K562 (cell line): ENCODE results near the gene SECISBP2. TPM values are rescaled to one million over a fixed set of nuclear protein-coding genes. Genes with fewer than 3 reads are reported as not detected.
A peak's percentile ranks its signal among the peaks of the same experiment; 100 is the strongest.

Source experiments
- ATAC-seq: fragments of 200-7000 bp; cut with Tn5 transposase; 3 replicates; pipeline ENCODE4 v1.9.1; 2020; ENCODE audit warnings: moderate library complexity
- BruUV-seq: library from RNA; stranded (reverse); fragments of 400-500 nt; replicated peaks from 2 replicates; lab custom pipeline; 2021; lab: Mats Ljungman, UMichigan
- CTCF ChIA-PET: fragments of 300-600 bp; formaldehyde crosslinking; extraction: SDS; loops from one replicate; lab custom pipeline; 2021; ENCODE audit warnings: low intra/inter-chr PET ratio; lab: Yijun Ruan, JAX
- POLR2A ChIA-PET: fragments of 300-600, 350-650 bp; sonication (Branson Sonifier 250); formaldehyde crosslinking; extraction: SDS; loops from one replicate; lab custom pipeline; 2021; ENCODE audit warnings: antibody characterized with exemption, inconsistent platforms; lab: Yijun Ruan, JAX
- DNase-seq, 4 experiments: peaks; one replicate each; pipeline versions ENCODE4 v3.0.0 to v3.0.0-alpha.2; 2011 to 2018; ENCODE audit warnings: low spot score in 3 of 4, mixed read lengths in 3 of 4; ENCODE audit errors: extremely low read depth in 1 of 4
- FAIRE-seq: peaks from 2 replicates; lab custom pipeline; 2011; peaks lifted over from hg19 to GRCh38; lab: Jason Lieb, UNC
- H2AFZ ChIP-seq: 2 replicates; pipeline ENCODE4 v1.6.0; 2011; ENCODE audit warnings: low read depth, low read length, control low read depth, inconsistent platforms
- H3K27ac ChIP-seq: fragments of 200-600 bp; 3 replicates; pipeline ENCODE4 v1.8.0; 2011; ENCODE audit warnings: low read depth, mild to moderate bottlenecking, control low read depth, inconsistent platforms, low read length, moderate library complexity, mixed read lengths; ENCODE audit errors: extremely low read depth
- H3K27me3 ChIP-seq, 2 experiments: fragments of 300-600 bp in 1 of 2; 2 replicates in 1 of 2; 3 replicates in 1 of 2; pipeline versions ENCODE4 v1.6.0 to v1.8.0; 2011; ENCODE audit warnings: inconsistent platforms in 2 of 2, low read length in 2 of 2, mild to moderate bottlenecking in 1 of 2, mixed read lengths in 1 of 2, moderate library complexity in 1 of 2; ENCODE audit not compliant: control insufficient read depth in 2 of 2, insufficient read depth in 2 of 2
- H3K36me3 ChIP-seq: fragments of 300-600 bp; 3 replicates; pipeline ENCODE4 v1.8.0; 2011; ENCODE audit warnings: mild to moderate bottlenecking, low read length, inconsistent platforms; ENCODE audit not compliant: control insufficient read depth, insufficient read depth
- H3K4me1 ChIP-seq, 2 experiments: fragments of 200-600 bp in 1 of 2; replicated peaks in 1 of 2; 2 replicates in 1 of 2; 3 replicates in 1 of 2; pipeline versions ENCODE4 v1.5.1 to v1.8.0; 2011; ENCODE audit warnings: inconsistent platforms in 2 of 2, low read length in 2 of 2, mild to moderate bottlenecking in 1 of 2, mixed read lengths in 1 of 2, moderate library complexity in 1 of 2; ENCODE audit not compliant: control insufficient read depth in 2 of 2, insufficient read depth in 2 of 2
- H3K4me2 ChIP-seq: 2 replicates; pipeline ENCODE4 v1.6.1; 2011; ENCODE audit warnings: low read length, control low read depth, inconsistent platforms, mixed read lengths; ENCODE audit not compliant: insufficient read depth
- H3K4me3 ChIP-seq: fragments of 200-600 bp; sonication (generic), shearing (Covaris generic); 2 replicates; pipeline ENCODE4 v1.5.1; 2016; ENCODE audit warnings: control low read depth, inconsistent platforms
- H3K79me2 ChIP-seq: fragments of 200-600 bp; 3 replicates; pipeline ENCODE4 v1.8.0; 2011; ENCODE audit warnings: low read length, inconsistent platforms; ENCODE audit not compliant: control insufficient read depth, insufficient read depth
- H3K9ac ChIP-seq, 2 experiments: 2 replicates each; pipeline versions ENCODE4 v1.6.0 to v1.6.1; 2011; ENCODE audit warnings: low read depth in 2 of 2, low read length in 2 of 2, control low read depth in 1 of 2, inconsistent platforms in 1 of 2, mild to moderate bottlenecking in 1 of 2, mixed read lengths in 1 of 2; ENCODE audit not compliant: insufficient read depth in 1 of 2
- H3K9me1 ChIP-seq: one replicate; pipeline ENCODE4 v1.6.0; 2011; ENCODE audit warnings: inconsistent platforms, mild to moderate bottlenecking, low read length, moderate library complexity; ENCODE audit not compliant: control insufficient read depth, insufficient read depth
- H3K9me3 ChIP-seq: replicated peaks from 2 replicates; pipeline ENCODE4 v1.5.1; 2011; ENCODE audit warnings: low read depth, low read length, inconsistent platforms; ENCODE audit not compliant: control insufficient read depth, insufficient read depth
- H4K20me1 ChIP-seq: replicated peaks from 2 replicates; pipeline ENCODE4 v1.6.1; 2011; ENCODE audit warnings: low read length, inconsistent platforms, mixed read lengths; ENCODE audit not compliant: control insufficient read depth, insufficient read depth
- CBX1 ChIP-seq: sonication (generic); IDR thresholded peaks from 2 replicates; pipeline ENCODE4 v1.6.1; 2016; ENCODE audit warnings: antibody characterized with exemption, low read depth, mild to moderate bottlenecking
- CLOCK ChIP-seq: fragments of 250-450 bp; sonication (Bioruptor Pico); IDR thresholded peaks from 2 replicates; pipeline ENCODE4 v1.4.0; 2020; ENCODE audit warnings: mild to moderate bottlenecking, moderate library complexity, borderline replicate concordance
- DEAF1 ChIP-seq: fragments of 450-650 bp; formaldehyde crosslinking; IDR thresholded peaks from 2 replicates; pipeline ENCODE4 v1.4.0; 2020; ENCODE audit warnings: mild to moderate bottlenecking, moderate library complexity
- MAFG ChIP-seq: fragments of 450-650 bp; conservative IDR thresholded peaks from 2 replicates; pipeline ENCODE4 v1.6.1; 2016; ENCODE audit warnings: missing genetic modification characterization, missing compliant biosample characterization
- MAFK ChIP-seq: IDR thresholded peaks from 2 replicates; pipeline ENCODE4 v1.6.1; 2011; ENCODE audit warnings: low read length, improper control_type of control experiment
- MCM3 ChIP-seq: fragments of 450-650 bp; IDR thresholded peaks from 2 replicates; pipeline ENCODE4 v1.6.1; 2016
- NFE2L1 ChIP-seq: fragments of 450-650 bp; IDR thresholded peaks from 2 replicates; pipeline ENCODE4 v1.6.1; 2016; ENCODE audit warnings: missing genetic modification characterization, low read depth, mild to moderate bottlenecking, missing compliant biosample characterization, moderate library complexity, borderline replicate concordance
- SLC30A9 ChIP-seq: fragments of 250-450 bp; sonication (Bioruptor Pico); IDR thresholded peaks from 2 replicates; pipeline ENCODE4 v1.8.0; 2022; ENCODE audit warnings: mild to moderate bottlenecking, moderate library complexity
- TFE3 ChIP-seq: fragments of 450-650 bp; formaldehyde crosslinking; IDR thresholded peaks from 2 replicates; pipeline ENCODE4 v1.4.0; 2020; ENCODE audit warnings: mild to moderate bottlenecking, mixed read lengths
- U2AF1 ChIP-seq: fragments of 200-400 bp; formaldehyde crosslinking; optimal IDR thresholded peaks from 2 replicates; pipeline ENCODE3; 2017; ENCODE audit warnings: mild to moderate bottlenecking, low read depth, low read length, moderate library complexity
- ZBTB7A ChIP-seq: IDR thresholded peaks from 2 replicates; pipeline ENCODE4 v1.6.1; 2011; ENCODE audit warnings: low read depth, mild to moderate bottlenecking, low read length, moderate library complexity, borderline replicate concordance; ENCODE audit not compliant: control insufficient read depth
- ZNF146 ChIP-seq: IDR thresholded peaks from one replicate; pipeline ENCODE4 v1.6.1; 2018; ENCODE audit warnings: missing compliant biosample characterization; ENCODE audit not compliant: unreplicated experiment
- ZNF175 ChIP-seq: fragments of 200-800 bp; sonication (Bioruptor generic); IDR thresholded peaks from 2 replicates; pipeline ENCODE4 v1.6.1; 2016; ENCODE audit warnings: low read depth, mild to moderate bottlenecking, missing genetic modification characterization, missing compliant biosample characterization
- ZNF316 ChIP-seq: fragments of 450-650 bp; IDR thresholded peaks from 2 replicates; pipeline ENCODE4 v1.6.1; 2016
- WGBS: fragments of 100-300 bp; shearing (Covaris generic); methylation state at CpG from one replicate; pipeline ENCODE4 v1.1.6; 2016; ENCODE audit warnings: low coverage, mixed read lengths; ENCODE audit not compliant: insufficient coverage; ENCODE audit errors: missing lambda C conversion rate; 5-methylcytosine and 5-hydroxymethylcytosine counted together
- in situ Hi-C: fragments of 300-500 bp; cut with MboI; formaldehyde crosslinking; loops from 4 replicates; pipeline ENCODE4 v1.15.0; 2018; ENCODE audit warnings: inconsistent platforms, mixed read lengths
- intact Hi-C: fragments of 100-400 bp; cut with micrococcal nuclease; formaldehyde crosslinking; loops from 2 replicates; pipeline ENCODE4 v1.14.2; 2022
- polyA plus RNA-seq, 8 experiments: library from polyadenylated mRNA; depleted of rRNA in 4 of 8; stranded (reverse) in 5 of 8; unstranded in 3 of 8; fragments of >200 nt; fragmentation: Nextera tagmentation in 2 of 8; fragmentation: Illumina TruSeq in 1 of 8; extraction: Ambion mirVana in 2 of 8; extraction: Trizol in 1 of 8; gene quantifications; 2 replicates each; pipeline versions ENCODE4 v1.2.1 to v1.2.3, GENCODE V29; 2011 to 2014; ENCODE audit warnings: inconsistent platforms in 1 of 8, missing spikeins in 1 of 8
- total RNA-seq, 7 experiments: library from RNA; depleted of rRNA in 6 of 7; stranded (reverse); fragments of >200 nt in 6 of 7; fragmentation: Illumina TruSeq in 2 of 7; extraction: Trizol in 2 of 7; gene quantifications; 2 replicates each; pipeline versions ENCODE4 v1.2.1 to v1.2.3, GENCODE V29; 2011 to 2021; ENCODE audit warnings: low replicate concordance in 1 of 7

SECISBP2 gene
- total and polyA plus RNA-seq, 9 of the 15 experiments (the other 6 are each of a cell fraction or from before 2014, with no cell fraction given), result 3.2 to 41.6 (median 26.1) TPM

GRCh38 chr9:89342213-89342612, 23.9 kb downstream of the SECISBP2 start:
- H2AFZ ChIP-seq, result peak overlapping the region; percentile 56; the same call in 1 of the 2 replicates
- H3K36me3 ChIP-seq, result peaks cover 83% of the 10 kb centered on the region
- no peak overlapping the region for H3K4me2 ChIP-seq
- FAIRE-seq (peak; percentile 65), ATAC-seq (peak; percentile 66), DNase-seq (peak in 3 of 4 experiments; percentile 17 to 30 (median 28))
- H4K20me1 ChIP-seq, result no peaks in the 10 kb centered on the region
- no peaks in the 10 kb centered on the region for H3K9me3 ChIP-seq
- H3K4me1 ChIP-seq, result peaks cover 0 to 2% of the 10 kb centered on the region in 2 experiments; a peak in 2 of 5 replicates
- H3K27me3 ChIP-seq, result no peaks in the 10 kb centered on the region
- CTCF ChIA-PET, result no interaction called here
- H3K9ac ChIP-seq, result no peak overlapping the region
- in situ Hi-C loops (no loop called here), intact Hi-C loops (no loop called here)
- no peaks in the 10 kb centered on the region for H3K79me2 ChIP-seq
- BruUV-seq, result no TSS peak
- no peak overlapping the region for H3K4me3 ChIP-seq
- peak overlapping the region; percentile 40; the same call in 1 of the 3 replicates for H3K27ac ChIP-seq
- POLR2A ChIA-PET, result interaction anchor here (0.5 kb wide), 1 partner anchor 34 kb away, joined by 5 read pairs; no protein-coding TSS in a partner anchor
- WGBS, result 85% methylated on average over 6 of the region's 6 CpGs
- no peaks in the 10 kb centered on the region for H3K9me1 ChIP-seq
- TF ChIP-seq ZNF175 (CRISPR knock-in tag) (no peak), DEAF1 (CRISPR knock-in tag) (no peak), MCM3 (no peak), U2AF1 (no peak), MAFK (peak; percentile 88), ZNF316 (peak; percentile 95), TFE3 (CRISPR knock-in tag) (no peak), ZNF146 (no peak), ZBTB7A (no peak), NFE2L1 (tag) (peak; percentile 85), CBX1 (no peak), MAFG (peak; percentile 94), SLC30A9 (CRISPR knock-in tag) (no peak), CLOCK (CRISPR knock-in tag) (no peak)
